Upper lobe of left lung (tissue), 6 donors: ENCODE measurements around the gene SCN8A. TPM values are rescaled to one million over a fixed set of nuclear protein-coding genes. Genes with fewer than 3 reads are reported as not detected.

Experiments
- ATAC-seq, 2 donors: fragments of 200-7000 bp; cut with Tn5 transposase; one replicate each; pipeline ENCODE4 v1.9.1; 2022; ENCODE audit warnings: mild to moderate bottlenecking in 2 of 2, moderate library complexity in 2 of 2; ENCODE audit not compliant: low FRiP score in 2 of 2
- DNase-seq, 2 donors: peaks; one replicate each; pipeline ENCODE4 v3.0.0-alpha.2; 2019 to 2020
- H3K27ac ChIP-seq, 4 donors: fragments of 200-600 bp; sonication (generic); one replicate each; pipeline ENCODE4 v1.5.1; 2016 to 2019
- H3K27me3 ChIP-seq, 4 donors: fragments of 200-600 bp; sonication (generic); one replicate each; pipeline ENCODE4 v1.5.1; 2017 to 2019
- H3K36me3 ChIP-seq, 4 donors: fragments of 200-600 bp; sonication (generic); one replicate each; pipeline ENCODE4 v1.5.1; 2016 to 2019
- H3K4me1 ChIP-seq, 4 donors: fragments of 200-600 bp; sonication (generic); one replicate each; pipeline ENCODE4 v1.5.1; 2018 to 2019
- H3K4me3 ChIP-seq, 4 donors: fragments of 200-600 bp; sonication (generic); one replicate each; pipeline ENCODE4 v1.5.1; 2017 to 2019; ENCODE audit warnings: mild to moderate bottlenecking in 2 of 4, moderate library complexity in 1 of 4
- H3K9me3 ChIP-seq, 4 donors: fragments of 200-600 bp; sonication (generic); one replicate each; pipeline ENCODE4 v1.5.1; 2018 to 2019
- EP300 ChIP-seq, 4 donors: sonication (generic); formaldehyde crosslinking; IDR thresholded peaks; one replicate each; pipeline ENCODE4 v1.5.1; 2017; ENCODE audit warnings: antibody characterized with exemption in 4 of 4, control low read depth in 2 of 4
- POLR2A ChIP-seq, 4 donors: fragments of 450-650 bp; IDR thresholded peaks; one replicate each; pipeline ENCODE4 v1.5.1; 2016 to 2017; ENCODE audit warnings: antibody characterized with exemption in 4 of 4, mild to moderate bottlenecking in 2 of 4
- POLR2AphosphoS5 ChIP-seq, 2 donors: sonication (generic); formaldehyde crosslinking; IDR thresholded peaks; one replicate each; pipeline ENCODE4 v1.5.1; 2017; ENCODE audit warnings: antibody characterized with exemption in 2 of 2
- WGBS, 2 donors: methylation state at CpG; one replicate each; pipeline ENCODE4 v1.1.5; 2017 to 2018; 5-methylcytosine and 5-hydroxymethylcytosine counted together
- total RNA-seq, 6 donors: library from RNA; depleted of rRNA in 4 of 6; stranded (reverse); fragments of >200 nt in 4 of 6; gene quantifications; one replicate each; pipeline versions ENCODE4 v1.1.0 to v1.2.1, GENCODE V29; 2016 to 2021
- TF ChIP-seq, protein P1 (sequence below), 6 experiments: fragments of 450-650 bp in 4 of 6; fragments of 200-600 bp in 2 of 6; sonication (generic) in 2 of 6; IDR thresholded peaks; one replicate each; pipeline ENCODE4 v1.5.1; 2016 to 2019; ENCODE audit warnings: antibody characterized with exemption in 6 of 6
- donor health status: DM: no; HTN: no; CAD: no; lungs with moderate emphysema.
- donor health status: DM: no; HTN: yes; CAD: no; lungs with severe emphysema.

SCN8A gene
- total RNA-seq, 6 donors from 2014 or later = 0.11 to 1.1 (median 0.37) TPM; not detected in 1

DNA sequence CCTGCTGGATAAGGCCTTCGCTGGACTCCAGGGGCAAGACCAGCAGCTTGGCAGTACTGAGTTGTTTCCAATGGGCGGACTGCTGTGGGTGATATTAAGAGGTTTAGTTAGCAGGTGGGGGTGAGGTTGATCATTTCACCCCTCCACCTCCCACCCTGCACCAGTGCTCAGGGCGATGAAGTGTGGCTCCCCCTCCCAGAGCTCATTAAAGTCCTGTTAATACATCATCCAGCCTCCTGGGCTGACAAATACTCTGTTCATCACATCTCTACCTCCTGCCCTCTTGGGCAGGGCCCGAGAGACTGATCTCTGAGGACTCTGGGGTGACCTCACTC lies 259.9 kb downstream of the SCN8A start:
- Histone ChIP-seq H3K27ac (peak overlapping the region in 3 of 4 donors; percentile 39 to 85 (median 81)), H3K36me3 (no peaks in the 10 kb centered on the region), H3K4me1 (peaks cover 33 to 61% (median 44%) of the 10 kb centered on the region in 4 donors), H3K9me3 (no peaks in the 10 kb centered on the region), H3K4me3 (no peak overlapping the region), H3K27me3 (peaks cover 0 to 31% (median 23%) of the 10 kb centered on the region in 4 donors)
- TF ChIP-seq, protein P1, sequence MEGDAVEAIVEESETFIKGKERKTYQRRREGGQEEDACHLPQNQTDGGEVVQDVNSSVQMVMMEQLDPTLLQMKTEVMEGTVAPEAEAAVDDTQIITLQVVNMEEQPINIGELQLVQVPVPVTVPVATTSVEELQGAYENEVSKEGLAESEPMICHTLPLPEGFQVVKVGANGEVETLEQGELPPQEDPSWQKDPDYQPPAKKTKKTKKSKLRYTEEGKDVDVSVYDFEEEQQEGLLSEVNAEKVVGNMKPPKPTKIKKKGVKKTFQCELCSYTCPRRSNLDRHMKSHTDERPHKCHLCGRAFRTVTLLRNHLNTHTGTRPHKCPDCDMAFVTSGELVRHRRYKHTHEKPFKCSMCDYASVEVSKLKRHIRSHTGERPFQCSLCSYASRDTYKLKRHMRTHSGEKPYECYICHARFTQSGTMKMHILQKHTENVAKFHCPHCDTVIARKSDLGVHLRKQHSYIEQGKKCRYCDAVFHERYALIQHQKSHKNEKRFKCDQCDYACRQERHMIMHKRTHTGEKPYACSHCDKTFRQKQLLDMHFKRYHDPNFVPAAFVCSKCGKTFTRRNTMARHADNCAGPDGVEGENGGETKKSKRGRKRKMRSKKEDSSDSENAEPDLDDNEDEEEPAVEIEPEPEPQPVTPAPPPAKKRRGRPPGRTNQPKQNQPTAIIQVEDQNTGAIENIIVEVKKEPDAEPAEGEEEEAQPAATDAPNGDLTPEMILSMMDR (IDR thresholded peaks at IDR 0.05) = no peak
- TF ChIP-seq POLR2A (IDR thresholded peaks at IDR 0.05) (no peak), EP300 (IDR thresholded peaks at IDR 0.05) (no peak), POLR2AphosphoS5 (IDR thresholded peaks at IDR 0.05) (no peak)
- no peak for DNase-seq
- no peak for ATAC-seq
- 75 to 95% methylated on average over 2 to 4 of the region's 4 CpGs for WGBS, 2 donors

- DNase-seq = no peak
- TF ChIP-seq, protein P1 (IDR thresholded peaks at IDR 0.05) = no peak
- no peak for TF ChIP-seq POLR2AphosphoS5 (IDR thresholded peaks at IDR 0.05)
- no peak for TF ChIP-seq EP300 (IDR thresholded peaks at IDR 0.05)
- TF ChIP-seq POLR2A (IDR thresholded peaks at IDR 0.05) = no peak
- peaks cover 0 to 27% (median 20%) of the 10 kb centered on the region in 4 donors for H3K27me3 ChIP-seq
- no peaks in the 10 kb centered on the region for H3K36me3 ChIP-seq
- H3K9me3 ChIP-seq = no peaks in the 10 kb centered on the region
- H3K4me3 ChIP-seq = no peak overlapping the region
- peak overlapping the region in 3 of 4 donors; percentile 39 to 85 (median 81) for H3K27ac ChIP-seq
- ATAC-seq = no peak
- peaks cover 30 to 59% (median 43%) of the 10 kb centered on the region in 4 donors for H3K4me1 ChIP-seq
- 31 to 36% methylated on average over 8 of the region's 8 CpGs for WGBS, 2 donors
These were observed 260.5 kb downstream of the SCN8A start for GRCh38 chr12:51851413-51852124.

- Histone ChIP-seq H3K4me1 (peaks cover 20 to 49% (median 36%) of the 10 kb centered on the region in 4 donors), H3K9me3 (no peaks in the 10 kb centered on the region), H3K36me3 (no peaks in the 10 kb centered on the region), H3K27me3 (peaks cover 0 to 17% (median 13%) of the 10 kb centered on the region in 4 donors), H3K27ac (peak overlapping the region in 1 of 4 donors; percentile 81), H3K4me3 (no peak overlapping the region)
- TF ChIP-seq, protein P1 (IDR thresholded peaks at IDR 0.05) = no peak
- 89 to 90% methylated on average over 5 of the region's 5 CpGs for WGBS, 2 donors
- ATAC-seq (no peak), DNase-seq (no peak)
These were observed 261.5 kb downstream of the SCN8A start for GRCh38 chr12:51852404-51853137.

GRCh38 chr12:51855586-51856428 lies 264.8 kb downstream of the SCN8A start:
- no peaks in the 10 kb centered on the region for H3K9me3 ChIP-seq
- peak overlapping the region in 1 of 4 donors; percentile 26 for H3K27ac ChIP-seq
- 38 to 55% methylated on average over 16 to 21 of the region's 21 CpGs for WGBS, 2 donors
- H3K4me3 ChIP-seq = peak overlapping the region in 2 of 4 donors; percentile 7 to 29
- no peaks in the 10 kb centered on the region for H3K27me3 ChIP-seq
- H3K4me1 ChIP-seq = peaks cover 7 to 20% (median 17%) of the 10 kb centered on the region in 4 donors
- ATAC-seq (peak; percentile 7 to 68), DNase-seq (no peak)
- TF ChIP-seq EP300 (IDR thresholded peaks at IDR 0.05) (no peak), POLR2AphosphoS5 (IDR thresholded peaks at IDR 0.05) (no peak), POLR2A (IDR thresholded peaks at IDR 0.05) (no peak)
- TF ChIP-seq, protein P1 (IDR thresholded peaks at IDR 0.05) = no peak
- H3K36me3 ChIP-seq = no peaks in the 10 kb centered on the region
